Measurements from ENCODE around the gene CCDC32.

GRCh38 chr15:40508216-40508615 lies 56.6 kb downstream of the CCDC32 start:
- TF ChIP-seq CTCF (IDR thresholded peaks at IDR 0.05) (no peak), POLR2A (IDR thresholded peaks at IDR 0.05) (no peak)
